GM20431 (cell line): Measurements from ENCODE around the gene TTC19.
"Not testable (repeated sequence)": the region's sequence is repeated elsewhere in the genome, so short reads cannot be mapped to it uniquely, and the experiment has no call there.

Source experiments
- in situ Hi-C: fragments of 300-500 bp; cut with MseI, MboI; formaldehyde crosslinking; loops from one replicate; pipeline ENCODE4 v1.15.0; 2020; ENCODE audit warnings: low sequenced_read_pairs; ENCODE audit not compliant: unreplicated experiment

Gene TTC19

DNA sequence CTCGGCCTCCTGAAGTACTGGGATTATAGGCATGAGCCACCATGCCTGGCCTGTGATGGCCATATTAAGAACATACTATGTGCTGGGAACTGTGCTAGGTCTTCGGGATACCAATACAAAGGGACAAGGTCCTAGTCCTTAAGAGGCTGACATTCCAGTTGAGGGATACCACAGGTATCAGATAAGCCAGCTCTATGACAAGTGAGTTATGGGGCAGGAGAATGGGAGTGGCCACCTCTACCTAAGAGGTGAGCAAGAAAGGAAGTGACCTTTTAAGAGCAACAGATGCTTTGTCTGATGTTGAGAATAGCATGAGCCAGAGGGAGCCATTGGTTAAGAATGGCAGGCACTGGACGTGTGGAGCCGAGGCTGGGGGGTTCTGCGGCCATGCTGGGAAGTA, 27.7 kb upstream of the TTC19 start:
- in situ Hi-C loops = no loop called here

DNA sequence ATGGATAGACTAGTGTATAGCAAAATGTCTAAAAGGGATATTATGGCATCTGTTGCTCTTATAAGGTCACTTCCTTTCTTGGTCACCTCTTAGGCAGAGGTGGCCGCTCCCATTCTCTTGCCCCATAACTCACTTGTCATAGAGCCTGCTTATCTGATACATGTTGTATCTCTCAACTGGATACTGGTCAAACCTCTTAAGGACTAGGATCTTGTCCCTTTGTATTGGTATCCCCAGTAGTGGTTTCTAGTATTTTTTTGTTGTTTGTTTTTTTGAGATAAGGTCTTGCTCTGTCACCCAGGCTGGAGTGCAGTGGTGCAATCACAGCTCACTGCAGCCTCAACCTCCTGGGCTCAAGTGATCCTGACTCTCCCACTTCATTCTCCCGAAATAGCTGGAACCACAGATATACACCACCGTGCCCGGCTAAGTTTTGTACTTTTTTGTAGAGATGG, 27.1 kb upstream of the TTC19 start:
- in situ Hi-C loops = no loop called here

DNA sequence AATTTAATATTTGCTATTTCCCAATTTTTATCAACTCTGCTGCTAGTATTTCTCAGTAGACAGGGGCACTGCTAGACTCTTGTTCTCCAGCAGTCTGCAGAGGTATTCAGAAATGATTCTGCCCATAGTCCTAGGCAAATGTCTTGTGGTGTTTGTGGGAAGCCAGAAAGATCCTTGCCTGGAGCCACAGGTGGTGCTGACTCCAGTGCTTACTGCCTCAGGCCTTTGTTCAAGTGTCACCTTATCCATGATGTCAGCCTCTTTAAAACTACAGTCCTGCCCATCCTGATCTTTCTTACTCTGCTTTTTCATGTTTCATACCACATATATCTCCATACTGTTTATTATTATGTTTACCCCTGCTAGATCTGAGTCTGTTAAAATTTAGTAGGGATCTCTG, 26.6 kb upstream of the TTC19 start:
- in situ Hi-C loops = no loop called here

DNA sequence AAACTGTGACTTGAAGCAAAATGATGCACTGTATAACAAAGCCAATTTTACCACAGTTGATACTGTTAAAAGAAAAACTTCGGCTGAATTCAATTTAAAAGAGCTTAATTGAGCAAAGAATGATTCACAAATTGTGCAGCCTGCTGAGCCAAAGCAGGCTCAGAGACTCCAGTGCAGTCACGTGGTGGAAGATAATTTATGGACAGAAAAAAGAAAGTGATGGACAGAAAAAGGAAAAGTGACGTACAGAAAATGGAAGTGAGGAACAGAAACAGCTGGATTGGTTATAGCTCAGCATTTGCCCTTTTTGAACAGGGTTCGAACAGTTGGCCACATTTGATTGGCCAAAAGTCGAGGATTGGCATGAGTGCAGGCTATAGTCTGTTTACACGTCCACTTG, 25.8 kb upstream of the TTC19 start:
- in situ Hi-C loops = no loop called here

DNA sequence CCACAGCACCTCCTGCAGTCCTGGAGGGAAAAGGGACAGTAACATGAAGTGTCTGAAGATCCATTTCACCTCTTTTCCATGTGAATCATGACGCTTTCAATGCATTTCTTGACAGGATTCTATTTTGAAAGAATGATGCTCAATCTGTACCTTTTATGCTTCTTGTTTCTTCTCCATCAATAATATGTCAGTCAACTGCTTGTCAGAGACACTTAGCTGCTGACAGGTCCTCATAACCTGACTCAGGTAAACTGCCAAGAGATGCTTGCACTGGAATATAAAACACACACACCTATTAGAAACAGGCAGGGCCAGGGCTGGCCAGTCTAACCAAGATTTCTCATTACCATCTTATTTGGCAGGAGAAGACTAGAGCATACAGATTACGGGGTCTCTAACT, 21.7 kb upstream of the TTC19 start:
- in situ Hi-C loops = no loop called here

DNA sequence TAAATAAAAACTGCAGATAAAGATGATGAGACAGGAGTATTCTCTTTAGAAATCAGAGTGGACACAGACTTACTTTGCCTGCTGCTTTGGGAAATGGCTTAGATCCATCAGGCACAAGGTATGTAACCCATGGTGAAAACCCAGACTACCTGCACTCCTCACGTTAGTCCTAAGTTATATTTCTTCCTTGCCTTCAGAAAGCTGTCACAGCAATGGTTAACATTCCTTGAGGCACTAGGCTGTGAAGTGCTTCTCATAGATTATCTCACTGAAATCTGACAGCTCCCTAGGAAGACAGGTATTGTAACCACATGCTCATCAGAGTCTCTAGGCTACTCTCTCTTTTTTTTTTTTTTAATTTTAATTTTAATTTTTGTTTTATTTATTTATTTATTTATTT, 21.0 kb upstream of the TTC19 start:
- in situ Hi-C loops = no loop called here

DNA sequence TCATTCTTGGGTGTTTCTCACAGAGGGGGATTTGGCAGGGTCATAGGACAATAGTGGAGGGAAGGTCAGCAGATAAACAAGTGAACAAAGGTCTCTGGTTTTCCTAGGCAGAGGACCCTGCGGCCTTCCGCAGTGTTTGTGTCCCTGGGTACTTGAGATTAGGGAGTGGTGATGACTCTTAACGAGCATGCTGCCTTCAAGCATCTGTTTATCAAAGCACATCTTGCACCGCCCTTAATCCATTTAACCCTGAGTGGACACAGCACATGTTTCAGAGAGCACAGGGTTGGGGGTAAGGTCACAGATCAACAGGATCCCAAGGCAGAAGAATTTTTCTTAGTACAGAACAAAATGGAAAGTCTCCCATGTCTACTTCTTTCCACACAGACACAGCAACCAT, 20.6 kb upstream of the TTC19 start:
- in situ Hi-C loops = not testable (repeated sequence)

DNA sequence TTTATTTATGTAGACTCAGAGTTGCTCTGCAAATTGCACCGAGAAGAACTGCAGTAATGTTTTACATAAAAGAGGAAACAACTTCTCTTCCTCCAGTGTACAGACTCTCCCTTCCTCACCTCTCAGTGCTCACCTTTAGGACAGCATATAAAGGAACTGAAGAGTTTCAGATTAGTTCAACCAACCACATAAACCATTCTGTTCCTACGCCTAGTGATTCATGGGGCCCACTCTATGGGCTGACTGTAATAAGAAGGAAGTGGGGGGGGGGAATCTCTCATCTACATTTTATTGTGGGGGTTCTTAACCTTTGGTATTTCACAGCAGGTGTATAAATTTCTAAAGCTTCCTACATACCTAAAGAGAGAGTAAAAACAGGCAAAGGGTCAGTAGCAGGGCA, 18.4 kb upstream of the TTC19 start:
- in situ Hi-C loops = no loop called here

DNA sequence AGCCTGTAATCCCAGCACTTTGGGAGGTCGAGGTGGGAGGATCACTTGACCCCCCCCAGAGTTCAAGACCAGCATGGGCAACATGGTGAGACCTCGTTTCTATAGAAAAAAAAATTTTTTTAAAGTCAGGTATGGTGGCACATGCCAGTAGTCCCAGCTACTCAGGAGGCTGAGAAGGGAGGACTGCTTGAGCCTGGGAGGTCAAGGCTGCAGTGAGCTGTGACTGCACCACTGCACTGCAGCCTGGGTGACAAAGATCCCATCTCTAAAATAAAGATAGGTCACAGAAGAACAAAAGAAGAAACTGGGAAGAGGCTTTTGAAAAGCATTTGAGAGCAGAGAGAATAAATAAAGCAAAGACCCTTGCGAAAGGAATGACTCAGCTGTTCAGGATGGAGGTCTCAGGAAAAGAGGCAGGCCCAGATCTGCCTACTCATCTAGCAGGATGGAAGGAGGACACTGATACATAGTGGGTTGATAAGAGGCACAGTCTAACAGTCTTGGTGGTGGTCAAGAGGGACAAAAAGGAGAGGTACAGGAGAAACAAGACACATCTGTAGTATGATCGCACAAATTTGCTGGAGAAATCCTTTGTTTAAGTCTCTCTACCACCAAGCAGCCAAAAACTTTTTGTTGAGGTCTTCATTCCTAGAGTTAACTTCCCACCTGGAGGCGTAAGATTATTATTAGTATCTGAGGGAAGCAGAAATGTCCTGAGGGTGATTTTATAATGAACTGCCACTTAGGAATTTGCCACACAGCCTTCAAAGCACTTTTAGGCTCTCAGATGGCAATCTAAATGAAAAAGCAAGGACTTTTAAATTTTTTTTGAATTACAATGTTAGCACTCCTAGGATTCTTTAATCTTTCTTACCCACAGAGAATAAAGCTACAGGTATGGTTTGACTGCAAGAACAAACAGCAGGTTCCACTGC, 17.7 kb upstream of the TTC19 start:
- in situ Hi-C loops = no loop called here

DNA sequence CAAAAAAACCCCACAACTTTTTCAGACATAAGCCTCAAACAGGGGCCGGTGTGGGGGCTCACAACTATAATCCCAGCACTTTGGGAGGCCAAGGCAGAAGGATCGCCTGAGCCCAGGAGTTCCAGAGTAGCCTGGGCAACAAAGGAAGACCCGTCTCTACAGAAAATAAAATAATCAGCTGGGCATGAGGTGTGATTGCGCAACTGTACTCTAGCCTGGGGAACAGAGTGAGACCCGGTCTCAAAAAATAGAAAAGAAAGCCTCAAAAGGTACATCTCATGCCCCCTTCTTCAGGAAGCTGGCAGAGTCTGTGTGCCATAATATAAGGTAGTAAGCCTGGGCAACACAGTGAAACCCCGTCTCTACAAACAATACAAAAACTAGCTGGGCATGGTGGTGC, 3.3 kb upstream of the TTC19 start:
- in situ Hi-C loops = no loop called here

DNA sequence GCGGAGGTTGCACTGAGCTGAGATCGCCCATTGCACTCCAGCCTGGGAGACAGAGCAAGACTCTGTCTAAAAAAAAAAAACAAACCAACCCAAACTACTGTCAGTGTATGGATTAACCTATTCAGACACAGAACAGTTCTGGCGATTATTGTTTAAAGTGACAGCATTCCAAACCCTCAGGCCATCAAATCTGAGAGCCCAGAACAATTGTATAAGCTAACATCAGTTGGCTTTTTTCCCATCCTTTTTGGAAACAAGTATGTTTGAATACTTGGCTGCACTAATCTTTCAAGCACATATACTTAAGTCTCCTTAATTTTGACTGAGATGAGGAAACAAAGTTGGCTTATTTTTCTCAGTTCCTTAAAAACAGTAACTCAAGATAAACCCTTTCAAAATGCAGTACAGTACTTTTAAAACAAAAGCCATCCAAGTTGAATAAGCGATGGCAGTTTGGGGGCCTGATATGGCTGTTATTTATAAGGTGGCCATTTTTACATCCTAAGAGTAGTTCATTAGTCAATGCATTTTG, 1.5 kb upstream of the TTC19 start:
- in situ Hi-C loops = no loop called here

DNA sequence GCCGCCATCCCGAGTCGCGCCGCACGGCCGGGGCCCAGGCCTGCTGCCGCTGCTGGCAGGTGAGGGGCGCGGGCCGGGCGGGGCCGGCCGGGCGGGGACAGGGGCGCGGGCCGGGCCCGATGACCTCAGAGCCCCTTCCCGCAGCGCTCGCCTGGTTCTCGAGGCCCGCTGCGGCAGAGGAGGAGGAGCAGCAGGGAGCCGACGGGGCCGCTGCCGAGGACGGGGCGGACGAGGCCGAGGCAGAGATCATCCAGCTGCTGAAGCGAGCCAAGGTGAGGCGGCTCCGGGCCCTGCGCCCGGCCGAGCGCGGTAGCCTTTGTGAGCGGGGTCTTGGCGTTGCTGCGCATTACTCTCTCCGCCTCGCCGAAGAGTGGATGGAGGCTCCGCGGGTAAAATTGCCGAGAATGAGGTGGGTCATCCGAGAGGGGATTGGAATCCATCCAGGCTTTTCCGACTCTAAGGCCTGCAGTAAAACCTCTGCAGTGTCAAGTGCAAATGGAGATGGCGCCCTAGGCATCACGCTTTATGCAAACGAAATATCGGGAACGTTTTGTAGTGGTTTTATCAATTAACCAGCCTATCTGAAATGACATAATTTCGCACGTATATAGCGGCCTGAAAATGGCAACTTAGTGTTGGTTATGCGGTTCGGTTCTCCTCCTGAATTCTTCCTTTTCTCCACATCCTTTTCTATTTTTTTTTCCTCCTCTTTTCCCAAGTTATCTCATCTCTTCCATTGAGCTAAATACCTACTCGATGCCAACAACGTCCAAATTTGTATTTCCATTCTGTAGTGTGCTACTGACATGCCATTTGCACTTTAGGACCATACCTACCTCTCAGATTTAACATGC, 577 bp downstream of the TTC19 start:
- in situ Hi-C loops = no loop called here

DNA sequence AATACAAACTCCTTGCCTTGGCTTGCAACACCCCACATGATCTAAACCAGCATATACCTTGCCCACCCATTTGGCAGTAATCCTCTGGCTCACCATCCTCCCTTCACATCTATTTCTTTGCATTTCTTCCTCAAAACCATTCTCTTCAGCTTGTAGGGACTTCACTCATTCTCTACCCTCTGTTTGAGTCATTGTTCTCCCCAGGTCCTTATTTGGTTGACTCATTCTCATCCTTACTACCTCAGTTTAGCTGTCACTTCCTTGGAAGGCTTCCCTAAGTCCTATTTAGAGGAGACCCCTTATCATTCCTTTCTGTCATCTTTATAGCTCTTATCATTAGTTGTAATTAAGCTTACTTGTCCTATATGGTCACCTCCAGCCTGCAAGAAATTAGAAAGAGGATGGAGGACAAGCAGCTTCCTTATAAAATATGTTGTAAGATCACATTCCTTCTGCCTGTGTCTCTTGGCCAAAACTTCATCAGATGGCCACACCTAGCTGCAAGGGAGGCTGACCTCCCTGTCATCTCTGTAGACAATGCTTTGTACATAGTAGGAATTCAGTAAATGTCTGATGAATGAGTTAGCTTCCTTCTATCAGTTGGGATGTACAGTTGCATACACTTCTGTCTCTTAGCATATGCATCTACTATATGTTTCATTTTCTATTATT, 1.7 kb downstream of the TTC19 start:
- in situ Hi-C loops = no loop called here

DNA sequence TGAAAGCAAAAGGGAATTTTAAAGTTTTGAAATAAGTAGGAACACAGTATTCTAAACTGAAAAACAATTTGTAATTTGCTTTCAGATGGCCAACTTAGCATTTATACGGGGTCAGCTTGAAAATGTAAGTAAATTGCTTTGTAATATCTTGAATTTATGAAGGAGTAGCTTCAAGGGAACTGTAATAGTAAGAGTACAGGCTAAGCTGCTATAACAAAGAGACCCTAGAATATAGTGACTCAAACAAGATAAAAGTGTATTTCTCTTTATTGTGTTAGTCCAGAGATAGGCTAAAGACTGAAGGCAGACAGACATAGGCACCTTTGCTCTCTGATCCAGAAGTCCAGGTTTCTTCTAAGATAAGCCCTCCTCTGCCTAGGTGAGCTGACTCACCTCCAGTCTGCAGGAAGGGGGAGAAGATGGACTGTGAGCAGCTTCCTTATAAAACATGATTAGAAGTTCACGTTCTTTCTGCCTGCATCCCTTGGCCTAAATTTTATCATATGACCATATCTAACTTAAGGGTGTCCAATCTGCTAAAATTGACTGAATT, 3.2 kb downstream of the TTC19 start:
- in situ Hi-C loops = no loop called here

DNA sequence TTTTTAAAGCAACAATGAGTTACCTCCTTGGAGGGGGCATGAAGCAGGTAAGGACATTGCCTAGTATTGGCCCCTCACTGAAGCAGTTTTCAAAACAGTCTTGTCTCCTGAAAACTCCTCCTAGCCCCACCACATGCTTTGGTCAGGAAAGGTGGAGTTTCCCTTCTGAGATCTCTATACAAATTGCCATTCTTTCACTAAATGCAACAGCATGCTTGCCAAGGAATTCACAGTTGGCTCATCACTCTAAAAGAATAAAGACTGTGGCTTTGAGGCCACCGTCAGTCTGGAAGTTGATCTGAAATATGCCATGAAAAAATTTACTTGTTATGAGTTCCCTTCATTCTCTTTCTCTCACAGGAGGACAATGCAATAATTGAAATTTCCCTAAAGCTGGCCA, 4.2 kb downstream of the TTC19 start:
- in situ Hi-C loops = no loop called here

DNA sequence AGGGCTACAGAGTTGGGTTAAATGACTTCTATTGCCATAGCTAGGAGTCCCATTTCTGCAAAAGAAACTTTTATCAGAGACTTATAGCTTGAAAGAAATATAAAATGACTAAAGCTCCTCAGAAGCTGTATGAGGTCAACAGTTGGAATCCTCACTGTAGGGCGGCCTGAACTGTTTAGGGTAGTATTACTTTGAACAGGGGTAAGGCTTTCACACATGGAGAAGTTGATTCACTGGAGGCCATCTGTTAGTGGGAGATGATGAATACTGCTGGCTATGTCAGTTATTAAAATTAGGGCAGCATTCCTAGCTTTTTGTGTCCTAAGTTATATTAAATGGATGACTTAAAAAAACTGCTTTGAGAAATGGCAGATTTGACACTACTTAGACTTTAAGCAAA, 6.0 kb downstream of the TTC19 start:
- in situ Hi-C loops = no loop called here

DNA sequence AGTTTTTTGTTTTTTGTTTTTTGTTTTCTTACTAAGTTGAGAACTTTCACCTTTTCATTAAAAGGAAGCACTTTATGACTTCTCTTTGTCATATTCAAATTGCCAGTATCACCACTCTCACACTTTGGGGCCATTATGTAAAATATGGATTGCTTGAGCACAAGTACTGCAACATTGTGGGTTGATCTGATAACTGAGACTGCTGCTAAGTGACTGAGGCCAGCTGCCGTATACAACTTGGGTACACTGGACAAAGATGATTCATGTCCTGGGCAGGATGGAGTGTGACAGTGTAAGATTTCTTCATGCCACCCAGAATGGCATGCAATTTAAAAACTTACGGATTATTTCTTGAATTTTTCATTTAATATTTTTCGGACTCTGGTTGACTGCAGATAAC, 7.8 kb downstream of the TTC19 start:
- in situ Hi-C loops = no loop called here

DNA sequence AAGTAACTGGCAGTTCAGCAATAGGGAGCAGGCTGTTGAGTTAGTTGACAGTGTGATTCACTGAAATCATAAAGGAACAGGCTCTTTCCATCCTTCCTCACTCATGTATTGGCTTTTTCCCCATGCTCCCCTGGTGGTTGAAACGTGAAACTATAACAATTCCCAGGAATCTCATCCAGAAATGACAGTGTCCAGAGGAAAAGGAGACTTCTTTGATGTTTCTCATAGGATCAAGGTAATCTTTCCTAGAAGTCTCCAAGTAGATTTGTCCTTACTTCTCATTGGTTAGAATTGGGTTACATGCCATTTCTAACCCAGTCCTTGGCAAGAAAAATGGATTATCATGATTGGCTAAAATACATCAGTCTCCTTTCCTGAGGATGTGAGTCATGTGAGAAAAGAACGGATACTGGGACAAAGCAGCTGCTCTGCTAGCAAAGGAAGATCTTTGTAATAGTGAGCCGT, 14.4 kb downstream of the TTC19 start:
- in situ Hi-C loops = no loop called here

DNA sequence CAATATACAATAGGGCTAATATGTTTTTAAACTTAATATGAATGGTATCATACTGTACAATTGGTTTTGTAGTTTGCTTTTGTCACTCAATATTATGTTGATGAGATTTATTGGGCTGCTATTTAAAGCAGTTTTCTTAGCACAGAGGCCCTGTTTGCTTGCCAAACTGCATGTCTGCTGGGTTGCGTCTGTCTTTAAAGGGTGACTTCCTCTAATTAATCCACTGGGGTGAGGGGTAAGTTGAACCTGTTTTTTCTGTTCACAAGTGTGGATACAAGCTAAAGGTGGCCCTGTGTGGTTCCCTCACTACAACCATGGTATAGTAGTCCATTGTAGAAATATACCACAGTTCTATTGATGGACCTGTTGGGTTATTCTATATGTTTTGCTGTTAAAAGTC, 19.7 kb downstream of the TTC19 start:
- in situ Hi-C loops = no loop called here

DNA sequence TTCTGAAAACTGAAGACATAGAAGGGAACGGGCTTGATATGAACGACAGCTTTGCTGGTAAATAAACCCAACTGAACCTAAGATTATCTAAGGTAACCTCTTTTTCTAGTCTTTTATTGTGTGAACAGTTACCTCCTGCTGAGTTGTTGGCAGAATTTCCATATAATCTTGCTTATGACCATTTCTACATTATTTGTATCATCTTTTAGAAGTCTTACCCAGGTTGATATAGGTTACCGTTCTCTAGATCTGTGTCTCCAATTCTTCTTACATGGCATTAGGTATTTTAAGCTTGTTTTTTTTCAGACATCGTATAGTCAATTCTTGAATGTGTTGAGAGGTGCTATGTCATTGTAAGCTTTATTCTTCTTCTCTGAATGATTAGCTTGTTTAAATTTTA, 24.3 kb downstream of the TTC19 start:
- in situ Hi-C loops = no loop called here
